Stimulated activated CD4-positive, alpha-beta T cell treated with anti-CD3 and anti-CD28 coated beads, Interleukin-15, amount 100 ng/mL, for 48 hours (primary cell): Measurements from ENCODE around the gene ASTL.
"Not testable (repeated sequence)": the region's sequence is repeated elsewhere in the genome, so short reads cannot be mapped to it uniquely, and the experiment has no call there.

ENCODE experiments used
- DNase-seq, 2 donors: peaks; one replicate each; pipeline ENCODE4 v3.0.0-alpha.2; 2020; ENCODE audit warnings: low read depth in 2 of 2

Gene ASTL

GRCh38 chr2:96098900-96099590 lies 39.3 kb downstream of the ASTL start:
- DNase-seq, result no peak

GRCh38 chr2:96097951-96098823 lies 40.1 kb downstream of the ASTL start:
- no peak for DNase-seq

- DNase-seq, result no peak
Measured at GRCh38 chr2:96097441-96097840, 40.9 kb downstream of the ASTL start.

DNA sequence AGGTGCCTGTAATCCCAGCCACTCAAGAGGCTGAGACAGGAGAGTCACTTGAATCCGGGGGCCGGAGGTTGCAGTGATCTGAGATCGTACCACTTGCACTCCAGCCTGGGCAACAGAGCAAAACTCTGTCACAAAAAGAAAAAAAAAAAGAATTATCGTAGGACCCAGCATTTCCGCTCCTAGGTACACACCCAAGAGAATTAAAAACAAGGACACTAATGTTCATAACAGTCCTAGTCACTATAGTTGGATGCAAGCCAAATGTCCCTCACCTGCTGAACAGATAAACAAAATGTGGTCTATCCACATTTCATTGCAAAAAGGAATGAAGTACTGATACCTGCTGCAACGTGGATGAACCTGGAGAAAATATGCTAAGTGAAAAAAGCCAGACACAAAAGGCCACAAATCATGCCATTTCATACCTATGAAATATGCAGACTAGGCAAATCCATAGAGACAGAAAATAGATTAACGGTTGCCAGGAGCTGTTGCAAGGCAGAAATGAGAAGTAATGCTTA lies 43.1 kb downstream of the ASTL start:
- DNase-seq, result no peak

- no peak for DNase-seq
Measured at GRCh38 chr2:96093528-96093927, 44.8 kb downstream of the ASTL start.

GRCh38 chr2:96092951-96093350 lies 45.4 kb downstream of the ASTL start:
- no peak for DNase-seq

- DNase-seq, result no peak
Measured at GRCh38 chr2:96092573-96092877, 45.8 kb downstream of the ASTL start.

GRCh38 chr2:96091711-96092572 lies 46.4 kb downstream of the ASTL start:
- DNase-seq, result no peak

DNA sequence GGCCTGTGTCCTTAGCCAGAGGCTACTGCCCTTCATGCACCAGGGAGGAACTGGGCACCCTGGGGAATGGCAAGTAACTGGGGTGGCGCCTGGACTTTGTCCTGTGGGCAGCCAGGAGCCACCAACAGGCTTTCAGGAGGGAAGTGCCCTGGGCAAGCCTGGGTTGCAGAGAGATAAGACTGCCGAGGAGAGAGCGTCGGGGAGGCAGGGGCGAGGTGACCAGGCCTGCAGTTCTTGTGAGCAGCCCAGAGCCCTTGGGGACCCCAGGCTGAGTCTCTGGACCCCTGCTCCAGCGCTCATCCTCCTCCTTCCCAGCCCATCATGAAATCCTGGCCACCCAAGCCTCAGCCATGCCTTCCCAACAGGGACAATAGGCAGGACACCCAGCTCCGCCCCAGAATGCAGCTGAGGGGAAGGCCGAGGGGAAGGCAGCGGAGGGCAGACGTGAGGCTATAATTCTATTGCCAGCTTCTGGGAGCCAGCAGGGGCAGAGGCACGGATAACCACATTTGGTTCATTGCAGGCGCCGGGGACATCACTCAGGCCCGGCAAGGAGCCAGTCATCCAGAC lies 47.1 kb downstream of the ASTL start:
- no peak for DNase-seq

- DNase-seq, result no peak
Measured at GRCh38 chr2:96090196-96090926, 47.9 kb downstream of the ASTL start.

DNA sequence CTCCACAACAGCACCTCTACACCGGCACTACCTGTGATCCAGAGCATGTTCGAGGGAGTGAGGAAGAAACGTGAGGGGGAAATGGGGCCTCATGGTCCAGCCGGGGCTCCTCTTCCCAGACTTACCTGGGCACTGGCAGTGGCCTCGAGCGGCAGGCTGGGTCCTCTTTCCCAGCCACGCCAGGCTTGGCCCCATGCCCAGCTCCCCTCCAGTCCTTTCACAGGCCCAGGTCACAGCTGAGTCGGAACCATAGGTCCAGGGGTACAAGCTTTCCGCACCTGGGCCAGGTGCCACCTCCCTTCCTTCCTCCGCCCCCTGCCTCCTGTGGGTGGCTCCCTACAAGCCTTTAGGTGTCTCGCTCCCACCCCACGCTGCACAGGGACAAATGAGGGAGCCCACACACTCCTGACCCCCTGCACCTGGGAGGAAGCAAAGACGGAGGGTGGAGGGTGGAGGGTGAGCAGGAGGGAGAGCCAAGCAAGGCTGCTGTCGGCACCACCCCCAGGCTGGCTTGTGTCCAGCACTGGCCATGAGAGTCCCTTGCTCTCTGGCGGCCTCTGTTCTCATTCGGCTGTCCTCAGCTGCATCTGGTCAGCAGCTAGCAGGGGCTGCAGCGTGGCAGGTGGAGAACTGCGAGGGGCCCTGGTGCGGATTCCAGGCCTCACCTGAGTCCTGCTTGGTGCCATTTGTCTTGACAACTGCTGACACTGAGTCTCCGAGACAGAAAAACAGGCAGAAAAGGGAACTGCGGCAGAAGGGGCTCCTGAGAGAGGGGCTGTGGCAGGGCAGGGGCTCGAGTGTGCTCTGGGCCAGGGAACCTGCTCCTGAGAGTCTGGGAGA lies 48.7 kb downstream of the ASTL start:
- no peak for DNase-seq

DNA sequence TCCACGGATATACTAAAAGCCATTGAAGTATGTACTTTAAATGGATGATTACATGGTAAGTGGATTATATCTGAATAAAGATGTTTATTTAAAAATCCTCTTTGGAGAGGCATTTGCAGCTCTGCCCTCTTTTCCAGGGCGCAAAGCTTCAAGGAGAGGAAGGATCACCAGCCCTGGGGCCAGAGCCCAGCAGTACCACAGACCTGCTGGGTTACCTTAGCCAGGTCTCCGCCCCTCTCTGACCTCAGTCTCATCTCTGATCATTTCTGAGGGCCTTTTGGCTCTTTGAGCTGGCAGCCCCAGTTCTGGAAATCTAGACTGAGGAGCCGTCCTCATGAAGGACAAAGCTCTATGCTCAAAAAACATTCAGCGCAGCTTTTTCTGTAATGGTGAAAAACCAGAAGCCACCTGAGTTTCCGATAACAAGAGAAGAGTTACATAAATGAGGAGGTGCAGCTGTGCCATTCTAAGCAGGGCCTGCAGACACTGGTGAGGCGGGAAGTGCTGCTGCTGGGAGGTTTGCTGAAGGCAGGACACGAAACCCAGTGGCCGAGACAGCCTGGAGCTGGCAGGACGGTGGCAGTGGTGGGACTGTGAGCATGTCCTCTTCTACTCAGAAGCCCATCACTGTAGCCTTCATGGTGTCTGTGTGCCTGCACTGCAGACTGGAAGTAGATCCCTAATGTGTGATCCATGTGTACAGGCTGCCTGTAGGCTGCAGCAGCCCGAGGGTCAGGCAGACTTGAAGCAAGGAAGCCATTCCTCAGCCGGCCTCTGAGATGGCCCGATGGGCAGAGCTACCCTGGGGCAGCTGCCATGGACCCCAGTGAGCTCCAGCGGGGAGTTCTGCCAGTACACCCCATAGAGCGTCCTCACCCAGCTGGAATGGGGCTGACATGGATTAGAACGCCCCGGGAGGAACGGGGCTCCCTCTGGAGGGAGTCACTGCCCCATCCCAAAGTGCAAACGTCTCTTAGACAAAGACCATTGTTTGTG lies 49.7 kb downstream of the ASTL start:
- no peak for DNase-seq

DNA sequence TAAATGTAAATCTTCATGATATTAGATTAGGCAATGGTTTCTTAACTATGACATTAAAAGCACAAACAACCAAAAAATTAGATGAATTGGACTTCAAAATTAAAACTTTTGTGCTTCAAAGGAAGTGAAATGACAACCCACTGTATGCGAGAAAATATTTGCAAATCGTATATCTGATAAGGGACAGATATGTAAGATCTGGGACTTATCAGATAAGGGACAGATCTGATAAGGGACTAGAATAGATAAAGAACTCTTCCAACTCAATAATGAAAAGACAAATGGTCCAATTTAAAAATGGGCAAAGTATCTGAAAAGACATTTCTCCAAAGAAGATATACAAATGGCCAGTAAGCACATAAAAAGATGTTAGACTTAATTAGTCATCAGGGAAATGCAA lies 51.2 kb downstream of the ASTL start:
- no peak for DNase-seq

DNA sequence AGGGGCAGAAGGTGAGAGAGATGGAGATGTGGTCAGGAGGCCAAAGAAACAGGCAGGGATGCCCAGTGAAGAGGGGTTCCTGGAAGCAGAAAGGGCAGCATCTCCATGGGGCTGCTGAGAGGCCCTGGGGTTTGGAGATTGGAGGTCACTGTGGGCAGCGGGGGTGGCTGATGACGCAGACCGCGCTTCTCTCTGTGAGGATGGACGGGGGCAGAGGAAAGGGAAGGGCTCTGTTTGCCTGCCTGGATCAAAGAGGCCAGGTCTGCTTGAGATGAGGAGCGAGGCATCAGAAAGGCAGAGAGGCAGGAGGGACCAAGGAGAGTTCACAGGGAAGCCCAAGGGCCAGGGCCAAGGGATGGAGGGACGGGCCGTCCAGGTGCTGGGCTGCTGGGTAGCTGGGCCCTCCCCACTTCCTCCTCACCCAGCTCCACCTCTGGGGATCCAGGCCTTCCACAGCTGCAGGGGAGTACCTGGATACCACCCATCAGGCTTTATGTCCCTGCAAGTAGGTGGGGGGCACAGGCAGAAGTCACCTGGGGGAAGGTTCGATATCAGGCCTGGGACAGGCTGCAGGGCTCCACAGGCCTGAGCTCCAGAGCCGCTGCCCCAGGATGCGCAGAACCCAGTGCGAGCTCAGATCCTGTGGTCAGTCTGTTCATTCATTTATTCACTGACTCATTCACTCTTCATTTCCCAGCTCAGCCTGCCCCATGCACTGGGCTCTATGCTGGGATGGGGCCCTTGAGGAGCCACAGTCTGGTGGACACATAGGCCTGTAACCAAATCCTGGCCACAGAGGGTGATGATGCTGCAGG lies 52.6 kb downstream of the ASTL start:
- DNase-seq, result no peak

GRCh38 chr2:96084858-96085518 lies 53.3 kb downstream of the ASTL start:
- not testable (repeated sequence) for DNase-seq

DNA sequence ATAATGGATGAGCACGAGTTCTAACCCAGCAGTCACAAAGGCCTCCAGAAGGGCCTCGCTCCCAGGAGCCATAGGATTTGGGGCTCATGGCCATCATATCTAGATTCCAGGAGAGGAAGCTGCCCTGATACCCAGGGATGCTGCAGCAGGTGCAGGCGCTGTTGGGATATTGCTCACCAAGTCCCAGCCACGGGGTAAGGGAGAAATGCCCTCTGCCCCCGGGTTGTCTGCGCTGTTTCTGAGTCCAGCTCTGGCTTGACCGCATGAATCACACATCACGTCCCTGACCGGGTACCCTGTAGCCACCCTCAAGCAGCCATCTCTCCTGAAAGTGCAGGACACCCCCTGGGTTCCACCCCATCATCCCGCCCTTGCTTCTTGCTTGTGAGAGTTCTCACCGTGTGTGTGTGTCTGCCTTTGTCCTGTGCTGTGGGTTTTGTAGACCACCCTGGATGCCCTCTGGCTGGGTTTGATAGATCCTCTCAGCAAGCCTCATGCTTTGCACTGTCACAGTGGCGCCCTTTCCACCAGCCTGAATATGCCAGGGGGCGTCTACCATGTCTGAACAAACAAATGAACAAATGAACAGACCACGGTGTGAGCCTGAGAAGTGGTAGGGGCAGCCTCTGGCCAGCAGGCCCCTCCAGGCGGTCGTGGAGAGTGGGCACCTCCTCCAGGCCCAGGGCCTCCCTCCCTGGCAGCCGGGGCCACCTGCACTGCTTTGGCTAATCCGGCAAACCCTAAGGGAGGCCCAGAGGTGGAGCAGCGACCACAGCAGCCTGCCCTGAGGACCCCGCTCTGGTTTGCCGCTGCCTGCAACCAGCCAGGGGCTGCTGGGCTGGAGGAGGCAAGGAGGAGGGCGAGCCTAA lies 54.1 kb downstream of the ASTL start:
- no peak for DNase-seq
